22Rv1 (cell line): Measurements from ENCODE around the gene NEUROD2.

Experiments
- H3K27ac ChIP-seq: fragments of 450-650 bp; 2 replicates; pipeline ENCODE4 v1.5.1; 2017
- ZFX ChIP-seq: fragments of 450-650 bp; IDR thresholded peaks from 2 replicates; pipeline ENCODE4 v1.6.1; 2017; ENCODE audit warnings: antibody characterized with exemption, borderline replicate concordance
- TF ChIP-seq, protein P1 (sequence below): fragments of 450-650 bp; IDR thresholded peaks from 2 replicates; pipeline ENCODE4 v1.5.1; 2017; ENCODE audit warnings: mild to moderate bottlenecking

NEUROD2 gene

DNA sequence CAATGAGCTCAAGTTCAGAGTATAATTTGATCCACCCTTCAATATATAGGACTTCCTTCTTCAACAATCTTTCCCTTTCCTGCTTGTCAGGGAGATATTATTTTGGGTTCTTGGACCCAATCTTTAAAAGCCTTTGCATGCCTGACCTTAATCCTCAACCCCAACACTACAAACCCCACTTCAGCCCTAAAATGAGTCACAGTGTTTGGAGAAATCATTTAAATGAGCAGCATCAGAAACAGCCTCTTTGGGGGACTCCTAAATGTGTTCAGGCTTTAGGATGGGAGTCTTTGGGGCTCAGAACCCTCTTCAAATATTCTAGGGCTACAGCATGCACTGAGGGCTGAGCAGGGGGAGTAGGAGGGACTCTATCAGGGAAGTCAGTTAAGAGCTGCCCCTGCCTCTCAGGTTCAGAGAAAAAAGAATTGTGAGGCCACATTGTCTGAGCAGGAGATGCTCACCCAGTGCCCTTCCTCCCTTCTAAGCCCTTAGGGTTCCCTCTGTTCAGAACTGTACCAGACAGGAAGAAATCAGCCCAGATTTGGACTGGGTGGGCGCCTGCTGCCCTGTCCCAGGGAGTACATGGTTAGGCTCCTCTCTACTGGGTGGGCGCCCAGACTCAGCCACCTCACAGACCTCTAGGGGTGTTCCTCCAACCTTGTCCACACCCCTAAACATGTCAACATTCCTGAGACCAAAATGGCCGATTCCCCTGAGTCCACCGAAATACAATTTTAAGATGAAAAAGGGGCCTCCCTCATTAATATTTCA is 5.0 kb downstream of the NEUROD2 start:
- no peak overlapping the region for H3K27ac ChIP-seq
- TF ChIP-seq, protein P1, sequence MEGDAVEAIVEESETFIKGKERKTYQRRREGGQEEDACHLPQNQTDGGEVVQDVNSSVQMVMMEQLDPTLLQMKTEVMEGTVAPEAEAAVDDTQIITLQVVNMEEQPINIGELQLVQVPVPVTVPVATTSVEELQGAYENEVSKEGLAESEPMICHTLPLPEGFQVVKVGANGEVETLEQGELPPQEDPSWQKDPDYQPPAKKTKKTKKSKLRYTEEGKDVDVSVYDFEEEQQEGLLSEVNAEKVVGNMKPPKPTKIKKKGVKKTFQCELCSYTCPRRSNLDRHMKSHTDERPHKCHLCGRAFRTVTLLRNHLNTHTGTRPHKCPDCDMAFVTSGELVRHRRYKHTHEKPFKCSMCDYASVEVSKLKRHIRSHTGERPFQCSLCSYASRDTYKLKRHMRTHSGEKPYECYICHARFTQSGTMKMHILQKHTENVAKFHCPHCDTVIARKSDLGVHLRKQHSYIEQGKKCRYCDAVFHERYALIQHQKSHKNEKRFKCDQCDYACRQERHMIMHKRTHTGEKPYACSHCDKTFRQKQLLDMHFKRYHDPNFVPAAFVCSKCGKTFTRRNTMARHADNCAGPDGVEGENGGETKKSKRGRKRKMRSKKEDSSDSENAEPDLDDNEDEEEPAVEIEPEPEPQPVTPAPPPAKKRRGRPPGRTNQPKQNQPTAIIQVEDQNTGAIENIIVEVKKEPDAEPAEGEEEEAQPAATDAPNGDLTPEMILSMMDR: no peak
- no peak for TF ChIP-seq ZFX

DNA sequence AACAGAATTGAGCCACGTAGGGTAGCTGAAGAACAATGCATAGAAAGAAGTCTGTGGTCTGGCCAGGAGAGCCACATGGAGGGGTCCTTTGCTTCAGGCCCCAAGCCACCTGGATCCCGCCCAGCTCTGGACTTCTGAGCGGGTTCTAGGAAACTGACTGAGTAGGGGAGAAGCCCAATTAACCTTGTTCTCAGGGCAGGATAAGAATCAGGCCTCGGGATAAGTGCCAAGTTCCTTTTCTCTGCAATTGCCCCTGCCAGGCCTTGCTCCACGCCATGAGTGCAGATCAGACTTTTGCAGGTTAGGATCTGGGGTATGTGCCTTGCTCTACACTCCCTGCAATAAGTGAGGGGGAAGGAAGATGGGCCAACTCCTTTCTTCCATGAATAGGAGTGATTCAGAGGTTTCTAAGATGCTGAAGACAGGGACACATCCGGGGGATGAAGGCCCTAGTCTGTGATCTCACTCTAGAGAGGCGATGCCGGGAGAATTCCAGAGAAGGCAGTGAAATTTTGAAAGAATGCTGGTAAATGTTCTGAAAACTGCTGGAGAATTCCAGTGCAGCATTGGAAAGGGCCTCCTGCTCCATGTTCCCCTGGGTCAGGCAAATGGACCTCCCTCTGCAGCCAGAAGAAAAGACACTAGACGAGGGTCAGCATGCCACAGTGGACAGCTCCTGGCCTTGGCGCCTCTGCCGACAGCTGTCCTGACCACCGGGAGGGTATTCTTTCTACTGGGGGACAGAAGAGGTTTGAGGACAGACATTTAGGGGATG is 5.8 kb downstream of the NEUROD2 start:
- H3K27ac ChIP-seq: no peak overlapping the region
- TF ChIP-seq ZFX: no peak
- TF ChIP-seq, protein P1: no peak

DNA sequence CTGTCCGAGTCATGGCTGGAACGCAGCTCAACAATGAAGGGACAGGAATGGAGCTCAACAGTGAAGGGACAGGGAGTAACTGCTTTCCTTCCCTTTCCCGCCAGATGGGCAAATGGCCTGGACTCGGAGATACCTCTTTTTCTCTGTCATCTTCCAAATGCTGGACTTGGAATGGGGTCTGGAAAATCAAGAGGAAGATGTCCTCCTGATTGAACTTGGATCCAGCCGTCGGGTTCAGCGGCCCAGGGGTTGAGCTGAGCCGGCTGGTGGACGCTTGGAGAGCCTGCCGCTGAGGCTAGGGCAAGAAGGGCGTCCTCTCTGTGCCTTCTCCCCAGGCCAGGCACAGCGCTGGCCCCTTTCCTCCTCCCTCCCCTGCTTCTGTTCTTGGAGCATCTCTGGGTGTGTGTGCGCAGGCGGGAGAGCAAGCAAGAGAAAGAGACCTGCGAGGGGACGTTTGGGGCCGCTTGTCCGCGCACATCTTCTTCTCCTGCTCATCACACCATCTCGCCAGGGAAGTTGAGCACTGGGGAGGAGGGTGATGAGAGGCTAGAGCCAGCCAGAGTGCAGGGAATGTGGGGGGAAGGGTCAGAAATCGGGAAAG is 6.6 kb downstream of the NEUROD2 start:
- no peak overlapping the region for H3K27ac ChIP-seq
- TF ChIP-seq, protein P1: no peak
- TF ChIP-seq ZFX: no peak

DNA sequence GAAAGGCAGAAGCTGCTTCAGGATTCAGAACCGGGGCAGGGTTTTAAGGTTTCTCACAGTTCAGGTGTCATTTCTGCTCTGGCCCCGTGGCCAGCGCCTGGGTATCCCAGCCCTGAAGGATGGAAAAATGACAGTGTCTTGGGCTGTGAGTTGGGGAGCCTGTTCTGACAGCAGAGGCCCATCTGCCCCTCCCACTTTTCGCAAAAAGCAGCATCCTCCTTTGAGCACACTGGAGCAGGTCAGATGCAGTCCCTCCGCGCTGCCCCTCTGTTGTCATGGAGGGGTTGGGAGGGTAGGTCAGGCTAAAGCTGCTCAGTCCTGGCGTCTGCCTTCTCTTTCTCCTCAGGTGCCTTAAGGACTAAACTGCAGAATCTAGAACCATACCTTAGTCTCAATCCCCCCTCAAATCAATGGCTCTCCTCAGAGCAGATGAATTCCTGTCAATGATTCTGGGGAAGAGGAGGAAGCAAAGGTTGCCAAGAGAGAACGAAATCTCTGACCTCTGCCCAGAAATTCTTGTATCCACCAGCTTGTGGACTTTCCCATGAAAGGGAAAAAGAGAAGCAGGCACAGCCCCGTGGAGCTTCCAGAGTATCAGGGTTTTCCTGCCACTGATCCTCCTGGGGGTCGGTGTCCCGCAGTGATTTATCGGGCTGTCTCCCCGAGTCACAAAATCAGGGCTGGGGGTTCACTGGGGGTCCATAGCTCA is 7.3 kb downstream of the NEUROD2 start:
- no peak for TF ChIP-seq ZFX
- TF ChIP-seq, protein P1: no peak
- H3K27ac ChIP-seq: no peak overlapping the region

DNA sequence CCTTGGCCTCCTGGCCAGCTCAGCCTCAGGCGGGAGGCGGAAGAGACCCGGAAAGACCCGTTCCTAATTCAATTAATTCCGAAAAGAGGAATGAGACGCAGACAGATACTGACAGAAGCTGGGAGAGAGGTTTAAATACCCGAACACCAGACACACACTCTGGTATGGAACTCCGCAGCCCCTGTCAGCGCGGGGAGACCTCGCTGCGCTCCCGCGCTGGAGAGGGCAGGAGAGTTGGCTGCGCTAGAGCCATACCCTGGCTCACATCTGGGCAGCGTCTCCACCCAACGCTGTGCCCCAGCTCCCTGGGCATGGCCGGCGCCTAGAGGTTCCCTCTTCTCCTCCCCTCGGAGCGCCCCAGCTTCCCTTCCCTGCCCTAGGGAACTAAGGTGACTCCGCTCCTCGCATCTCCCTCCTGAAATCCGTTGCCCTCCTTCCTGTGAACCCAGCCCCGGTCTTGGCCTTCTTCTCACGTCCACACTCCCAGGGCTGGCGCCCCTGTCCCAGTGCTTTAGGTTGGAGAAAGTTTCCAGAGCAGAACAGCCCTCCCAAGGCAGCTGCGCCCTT is 8.0 kb downstream of the NEUROD2 start:
- no peak for TF ChIP-seq ZFX
- H3K27ac ChIP-seq: no peak overlapping the region

DNA sequence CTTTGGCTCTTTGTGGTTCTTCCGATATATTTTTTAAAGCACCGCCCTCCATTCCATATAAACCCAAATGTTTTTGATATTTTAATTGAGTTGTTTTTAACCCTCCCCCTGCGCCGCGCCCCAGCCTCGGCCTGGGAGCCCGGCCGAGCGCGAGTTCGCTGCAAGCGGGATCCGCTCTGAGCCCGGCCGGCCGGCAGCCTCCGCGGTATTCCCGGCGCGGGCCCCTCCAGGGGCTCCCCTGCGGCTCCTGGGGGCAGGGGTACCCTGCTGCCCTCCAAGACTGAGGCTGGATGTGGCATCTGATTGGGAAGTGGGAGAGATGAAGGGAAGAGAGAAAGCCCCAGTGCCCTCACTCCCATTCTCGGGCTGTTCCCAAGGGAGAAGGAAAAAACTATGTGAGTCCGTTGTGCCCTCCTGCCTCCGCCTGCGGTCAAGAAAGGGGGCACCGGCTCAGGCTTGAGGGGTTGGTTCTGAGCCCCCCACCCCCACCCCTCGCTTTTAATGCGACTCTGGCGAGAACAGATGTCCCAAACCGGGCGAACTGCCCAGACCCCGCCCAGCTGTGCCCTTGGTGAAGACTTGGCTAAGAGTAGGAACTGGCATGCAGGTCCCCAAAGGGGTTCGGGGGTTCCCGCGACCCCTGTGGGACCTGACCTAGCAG is 8.6 kb downstream of the NEUROD2 start:
- no peak overlapping the region for H3K27ac ChIP-seq
- TF ChIP-seq, protein P1: no peak
- no peak for TF ChIP-seq ZFX

DNA sequence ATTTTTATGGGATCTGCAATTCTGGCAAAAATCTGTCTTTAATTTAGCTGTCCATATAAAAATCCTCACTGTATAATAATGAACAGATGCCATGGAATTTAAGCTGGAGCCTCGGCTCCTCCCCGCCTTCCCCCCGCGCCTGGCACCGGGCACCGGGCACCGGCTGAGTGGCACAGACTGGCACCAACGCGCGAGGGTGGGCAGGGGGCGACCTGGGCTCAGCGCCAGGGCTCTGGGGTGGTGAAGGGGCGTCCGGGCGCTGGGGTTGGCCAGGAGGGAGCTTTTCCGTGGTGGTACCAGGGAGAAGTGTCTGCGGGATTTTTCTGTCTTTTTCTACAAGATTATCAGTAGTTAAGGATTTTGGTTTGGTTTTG is 9.1 kb downstream of the NEUROD2 start:
- no peak for TF ChIP-seq ZFX
- TF ChIP-seq, protein P1: no peak
- H3K27ac ChIP-seq: no peak overlapping the region
